Esophagus mucosa (tissue), 1 donor: ENCODE results near the gene HTR1A. TPM values are rescaled to one million over a fixed set of nuclear protein-coding genes. Genes with fewer than 3 reads are reported as not detected.

ENCODE experiments used
- ATAC-seq: fragments of 200-7000 bp; cut with Tn5 transposase; one replicate; pipeline ENCODE4 v1.9.1; 2020
- total RNA-seq: library from RNA; stranded (reverse); gene quantifications from one replicate; pipeline ENCODE4 v1.2.4, GENCODE V29; 2023
- donor health status: DM: yes; HTN: yes; CAD: no.

The HTR1A gene
- total RNA-seq, result not detected

- no peak for ATAC-seq
These were observed at the start of gene HTR1A for GRCh38 chr5:63962279-63962678. HTR1A (minus strand) TSS chr5:63962445; CDS start chr5:63961719, 726 bp downstream.

GRCh38 chr5:64003966-64004365 lies 41.7 kb upstream of the HTR1A start:
- no peak for ATAC-seq

- no peak for ATAC-seq
These were observed 37.9 kb upstream of the HTR1A start for GRCh38 chr5:64000096-64000495.

GRCh38 chr5:63987053-63987452 lies 24.8 kb upstream of the HTR1A start:
- ATAC-seq, result no peak

GRCh38 chr5:63981864-63982263 lies 19.6 kb upstream of the HTR1A start:
- ATAC-seq, result no peak

GRCh38 chr5:63963926-63964325 lies 1.7 kb upstream of the HTR1A start:
- ATAC-seq, result no peak

GRCh38 chr5:63963080-63963735 lies 963 bp upstream of the HTR1A start:
- peak; percentile 52 for ATAC-seq

GRCh38 chr5:63961598-63962161 lies 565 bp downstream of the HTR1A start:
- ATAC-seq, result no peak

GRCh38 chr5:63961125-63961597 lies 1.1 kb downstream of the HTR1A start:
- ATAC-seq, result no peak

- no peak for ATAC-seq
These were observed 1.6 kb downstream of the HTR1A start for GRCh38 chr5:63960646-63961045.

GRCh38 chr5:63959177-63959982 lies 2.9 kb downstream of the HTR1A start:
- ATAC-seq, result no peak

GRCh38 chr5:63958654-63959053 lies 3.6 kb downstream of the HTR1A start:
- no peak for ATAC-seq

- ATAC-seq, result no peak
These were observed 4.6 kb downstream of the HTR1A start for GRCh38 chr5:63957617-63958016.

GRCh38 chr5:63953217-63953616 lies 9.0 kb downstream of the HTR1A start:
- ATAC-seq, result no peak

- no peak for ATAC-seq
These were observed 27.1 kb downstream of the HTR1A start for GRCh38 chr5:63935103-63935502.

GRCh38 chr5:63931836-63932235 lies 30.4 kb downstream of the HTR1A start:
- no peak for ATAC-seq

- ATAC-seq, result no peak
These were observed 33.8 kb downstream of the HTR1A start for GRCh38 chr5:63928451-63928850.

- ATAC-seq, result no peak
These were observed 38.3 kb downstream of the HTR1A start for GRCh38 chr5:63923914-63924313.

- no peak for ATAC-seq
These were observed 42.3 kb downstream of the HTR1A start for GRCh38 chr5:63919763-63920478.

GRCh38 chr5:63916786-63917185 lies 45.5 kb downstream of the HTR1A start:
- ATAC-seq, result no peak

- no peak for ATAC-seq
These were observed 50.4 kb downstream of the HTR1A start for GRCh38 chr5:63911871-63912270.
